Measurements from ENCODE around the gene COPS4. TPM values are rescaled to one million over a fixed set of nuclear protein-coding genes. Genes with fewer than 3 reads are reported as not detected.
A peak's percentile ranks its signal among the peaks of the same experiment; 100 is the strongest.
"Not testable (repeated sequence)": the region's sequence is repeated elsewhere in the genome, so short reads cannot be mapped to it uniquely, and the experiment has no call there.

The COPS4 gene
- total RNA-seq (2014; rRNA removed; shearing (Covaris generic)): 94.3 and 103 TPM in 2 replicates

DNA sequence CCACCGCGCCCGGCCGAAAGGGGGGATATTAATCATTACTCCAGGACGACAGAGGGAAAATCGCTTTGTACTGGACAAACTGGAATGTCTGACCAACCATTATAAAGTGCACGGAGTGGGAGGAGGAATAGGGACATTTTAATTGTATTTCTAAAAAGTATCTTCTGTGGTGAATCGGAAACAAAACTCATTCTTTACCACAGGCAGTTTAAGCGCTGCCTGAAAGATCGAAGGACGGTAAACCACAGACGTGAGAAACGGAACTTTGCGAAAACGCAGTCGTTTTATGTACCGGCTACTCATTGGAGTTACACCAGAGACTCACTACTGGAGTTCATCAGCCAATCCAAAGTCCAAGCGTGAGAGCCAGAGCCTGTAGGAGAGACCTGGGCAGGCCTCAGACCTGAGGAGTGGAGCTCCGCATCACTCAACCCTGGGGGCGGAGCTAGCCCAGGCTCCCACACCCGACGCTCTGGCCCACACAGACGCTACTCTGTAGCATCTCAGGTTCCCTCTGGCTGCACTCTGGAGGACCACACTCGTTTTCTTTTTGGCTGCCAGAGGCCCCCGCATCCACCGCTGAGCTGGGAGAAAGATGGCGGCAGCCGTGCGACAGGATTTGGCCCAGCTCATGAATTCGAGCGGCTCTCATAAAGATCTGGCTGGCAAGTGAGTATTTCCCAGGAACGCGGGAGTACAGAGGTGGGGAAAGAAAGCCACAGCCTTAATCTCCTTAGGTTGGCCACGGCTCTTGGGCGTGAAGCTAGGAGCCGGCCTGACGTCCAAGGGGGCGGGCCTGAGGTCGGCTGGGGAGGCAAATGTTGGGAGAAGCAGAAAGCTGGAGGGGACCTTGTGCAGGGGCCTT lies at the start of gene COPS4:
TSS of gene COPS4 (plus strand) at position 554 of the 865 bp plus-strand sequence. CDS start at position 596, 42 bp downstream.
- peak; percentile 99 for DNase-seq (ENCODE audit: low spot score)

DNA sequence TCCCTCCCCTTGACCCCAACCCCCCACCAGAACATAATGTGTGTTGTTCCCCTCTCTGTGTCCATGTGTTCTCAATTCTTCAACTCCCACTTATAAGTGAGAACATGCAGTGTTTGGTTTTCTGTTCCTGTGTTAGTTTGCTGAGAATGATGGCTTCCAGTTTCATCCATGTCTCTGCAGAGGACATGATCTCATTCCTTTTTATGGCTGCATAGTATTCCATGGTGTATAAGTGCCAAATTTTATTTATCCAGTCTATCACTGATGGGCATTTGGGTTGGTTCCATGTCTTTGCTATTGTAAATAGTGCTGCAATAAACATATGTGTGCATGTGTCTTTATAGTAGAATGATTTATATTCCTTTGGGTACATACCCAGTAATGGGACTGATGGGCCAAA lies 47.5 kb upstream of the COPS4 start:
- not testable (repeated sequence) for DNase-seq (ENCODE audit: low spot score)

DNA sequence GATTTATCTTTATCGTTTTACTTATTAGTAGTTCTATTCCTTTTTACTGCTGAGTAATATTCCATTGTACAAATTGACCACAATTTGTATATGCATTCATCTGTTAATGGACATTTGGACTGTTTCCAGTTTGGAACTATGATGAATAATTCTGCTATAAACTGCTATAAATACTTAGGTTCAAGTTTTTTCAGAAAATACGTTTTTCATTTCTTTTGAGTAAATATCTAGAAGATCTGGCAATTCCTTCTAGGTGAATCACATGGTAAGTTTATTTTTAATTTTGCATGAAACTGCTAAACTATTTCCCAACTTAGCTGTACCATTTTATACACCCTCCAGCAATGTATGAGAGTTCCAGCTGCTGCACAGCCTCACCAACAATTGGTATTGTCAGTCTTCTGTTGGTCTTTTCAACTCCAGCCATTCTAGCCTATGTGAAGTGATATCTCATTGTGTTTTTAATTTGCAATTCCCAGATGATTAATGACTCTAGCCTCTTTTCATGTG lies 46.6 kb upstream of the COPS4 start:
- no peak for DNase-seq (ENCODE audit: low spot score)

DNA sequence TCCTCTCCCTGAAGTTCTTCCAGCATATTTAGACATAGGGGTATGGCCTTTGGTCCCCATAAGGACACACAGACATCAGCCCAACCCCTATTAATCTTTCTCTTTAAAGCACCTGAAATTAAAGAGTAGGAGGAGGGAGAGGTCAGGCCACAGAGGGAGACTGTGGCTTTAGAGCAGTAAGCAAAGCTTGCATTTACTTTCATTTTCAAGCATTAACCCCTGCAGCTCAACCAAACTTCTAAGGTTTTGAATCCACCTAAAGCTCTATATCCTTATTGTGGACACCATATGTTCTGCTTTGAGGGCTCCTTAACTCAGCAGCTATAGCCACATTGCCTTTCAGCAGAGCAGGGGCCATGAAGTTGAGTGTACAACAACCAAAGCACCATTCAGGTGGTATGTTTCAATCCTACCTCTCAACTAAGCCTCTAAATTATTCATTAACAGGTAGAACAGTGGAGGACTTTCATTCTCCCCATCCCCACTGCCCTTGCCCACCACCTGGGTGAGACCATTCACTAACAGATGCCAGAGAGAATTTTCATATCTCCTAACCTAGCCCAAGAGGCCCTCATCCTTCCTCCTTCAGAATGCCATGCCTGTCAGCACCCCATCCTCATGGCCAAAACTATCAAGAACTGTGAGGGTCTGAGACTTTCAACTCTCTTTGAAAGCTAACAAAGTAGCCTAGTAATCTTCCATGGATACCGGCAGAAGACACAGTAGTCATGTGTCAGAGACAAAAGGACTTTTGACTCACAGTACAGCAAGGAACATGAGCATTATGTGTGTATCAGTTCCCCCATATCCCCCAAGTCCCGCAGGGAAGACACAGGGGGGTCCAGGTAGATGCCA lies 45.2 kb upstream of the COPS4 start:
- no peak for DNase-seq (ENCODE audit: low spot score)

DNA sequence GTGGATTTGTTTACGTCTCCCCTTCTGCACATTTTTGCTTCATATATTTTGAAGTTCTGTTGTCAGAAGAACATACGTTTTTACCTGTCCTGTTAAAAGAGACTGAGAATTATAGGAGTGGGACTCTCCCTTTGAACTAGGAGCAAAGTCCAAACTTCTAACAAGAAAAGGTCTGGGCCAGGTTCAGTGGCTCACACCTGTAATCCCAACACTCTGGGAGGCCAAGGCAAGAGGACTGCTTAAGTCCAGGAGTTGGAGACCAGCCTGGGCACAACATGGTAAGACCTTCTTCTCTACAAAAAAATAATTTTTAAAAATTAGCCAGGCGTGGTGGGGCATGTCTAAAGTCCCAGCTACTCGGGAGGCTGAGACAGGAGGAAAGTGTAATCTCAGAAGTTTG lies 40.1 kb upstream of the COPS4 start:
- DNase-seq (ENCODE audit: low spot score): no peak

DNA sequence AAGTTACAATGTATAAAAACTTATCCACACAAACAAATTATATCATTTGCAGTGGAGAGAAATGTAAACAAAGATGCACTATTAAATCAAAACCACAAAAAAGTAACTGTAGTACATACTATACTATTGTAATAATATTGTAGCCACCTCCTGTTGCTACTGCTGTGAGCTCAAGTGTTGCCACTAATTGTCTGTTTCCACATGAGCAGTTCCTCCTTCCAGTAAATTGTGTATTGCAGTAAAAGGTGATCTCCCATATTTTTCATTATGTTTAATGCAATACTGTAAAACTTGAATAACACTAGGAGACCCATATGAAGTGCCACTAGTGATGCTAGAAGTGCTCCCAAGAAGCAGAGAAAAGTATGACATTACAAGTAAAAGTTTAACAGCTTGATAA lies 36.1 kb upstream of the COPS4 start:
- no peak for DNase-seq (ENCODE audit: low spot score)

DNA sequence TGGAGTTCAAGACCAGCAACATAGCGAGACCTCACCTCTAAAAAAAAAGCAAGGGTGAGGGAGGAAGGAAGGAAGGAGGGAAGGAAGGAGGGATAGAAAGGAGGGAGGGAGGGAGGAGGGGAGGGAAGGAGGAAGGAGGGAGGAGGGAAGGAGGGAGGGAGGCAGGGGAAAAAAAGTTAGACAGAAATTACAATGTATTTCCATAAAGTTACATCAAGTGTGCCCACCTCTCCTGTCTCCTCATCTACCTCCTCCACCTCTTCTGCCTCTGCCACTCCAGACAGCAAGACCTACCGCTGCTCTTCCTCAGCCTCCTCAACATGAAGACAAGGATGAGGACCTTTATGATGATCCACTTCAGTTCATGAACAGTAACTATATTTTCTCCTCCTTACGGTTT lies 32.7 kb upstream of the COPS4 start:
- no peak for DNase-seq (ENCODE audit: low spot score)

DNA sequence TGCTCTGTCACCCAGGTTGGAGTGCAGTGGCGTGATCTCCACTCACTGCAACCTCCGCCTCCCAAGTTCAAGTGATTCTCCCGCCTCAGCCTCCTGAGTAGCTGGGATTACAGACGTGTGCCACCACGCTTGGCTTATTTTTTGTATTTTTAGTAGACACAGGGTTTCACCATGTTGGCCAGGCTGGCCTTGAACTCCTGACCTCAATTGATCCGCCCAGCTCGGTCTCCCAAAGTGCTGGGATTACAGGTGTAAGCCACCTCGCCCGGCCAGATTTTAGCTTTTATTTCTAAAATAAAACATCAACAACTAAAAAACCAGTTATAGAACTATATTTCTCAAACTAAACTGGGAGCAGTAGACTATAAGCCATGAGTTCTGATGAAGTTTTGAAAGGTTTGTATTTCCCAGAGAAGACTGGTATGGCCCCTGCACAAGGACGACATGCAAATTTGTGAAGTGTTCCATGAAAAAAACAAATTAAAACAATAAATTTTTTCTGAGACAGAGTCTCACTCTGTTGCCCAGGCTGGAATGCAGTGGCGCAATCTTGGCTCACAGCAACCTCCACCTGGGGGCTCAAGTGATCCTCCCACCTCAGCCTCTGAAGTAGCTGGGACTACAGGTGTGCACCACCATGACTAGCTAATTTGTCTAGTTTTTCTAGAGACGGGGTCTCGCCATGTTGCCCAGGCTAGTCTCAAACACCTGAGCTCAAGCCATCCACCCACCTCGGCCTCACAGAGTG lies 31.8 kb upstream of the COPS4 start:
- not testable (repeated sequence) for DNase-seq (ENCODE audit: low spot score)

DNA sequence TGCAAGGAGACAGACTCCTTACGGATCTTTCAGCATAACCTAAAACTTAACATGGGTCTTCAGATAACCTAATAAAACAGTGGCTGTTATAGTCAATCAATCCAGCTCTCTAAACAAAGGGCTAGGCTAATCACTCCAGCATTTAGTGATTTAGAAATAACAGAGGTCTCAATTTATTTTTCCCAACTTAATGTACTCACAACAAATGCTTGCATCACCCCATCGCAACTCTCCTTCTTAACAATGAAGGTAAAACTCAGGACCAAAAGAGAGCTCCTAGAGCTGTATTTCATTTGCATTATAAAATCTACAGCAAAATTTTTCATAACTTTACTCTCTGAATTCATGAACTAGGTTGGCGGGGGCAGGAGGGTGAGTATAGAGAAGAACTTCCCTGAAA lies 25.5 kb upstream of the COPS4 start:
- DNase-seq (ENCODE audit: low spot score): no peak

DNA sequence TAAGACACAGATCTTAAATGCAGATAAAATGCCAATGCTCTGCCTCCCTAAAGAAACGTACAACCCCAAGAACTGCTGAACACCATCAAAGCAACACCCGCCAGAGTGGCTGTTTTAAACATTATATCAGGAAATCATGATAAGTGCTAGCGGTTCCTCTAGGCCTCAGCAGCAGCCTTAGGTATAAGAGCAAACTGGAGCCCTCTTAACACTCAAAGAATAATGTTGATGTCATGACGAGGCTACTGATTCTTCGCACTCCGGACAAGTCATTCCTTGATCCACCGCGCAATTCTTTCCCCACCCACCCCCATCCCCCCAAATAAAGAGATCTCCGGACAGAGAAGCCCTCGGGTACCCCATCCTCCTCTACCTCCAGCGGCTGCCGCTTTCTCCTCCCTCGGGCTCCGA lies 24.9 kb upstream of the COPS4 start:
- peak; percentile 32 for DNase-seq (ENCODE audit: low spot score)

DNA sequence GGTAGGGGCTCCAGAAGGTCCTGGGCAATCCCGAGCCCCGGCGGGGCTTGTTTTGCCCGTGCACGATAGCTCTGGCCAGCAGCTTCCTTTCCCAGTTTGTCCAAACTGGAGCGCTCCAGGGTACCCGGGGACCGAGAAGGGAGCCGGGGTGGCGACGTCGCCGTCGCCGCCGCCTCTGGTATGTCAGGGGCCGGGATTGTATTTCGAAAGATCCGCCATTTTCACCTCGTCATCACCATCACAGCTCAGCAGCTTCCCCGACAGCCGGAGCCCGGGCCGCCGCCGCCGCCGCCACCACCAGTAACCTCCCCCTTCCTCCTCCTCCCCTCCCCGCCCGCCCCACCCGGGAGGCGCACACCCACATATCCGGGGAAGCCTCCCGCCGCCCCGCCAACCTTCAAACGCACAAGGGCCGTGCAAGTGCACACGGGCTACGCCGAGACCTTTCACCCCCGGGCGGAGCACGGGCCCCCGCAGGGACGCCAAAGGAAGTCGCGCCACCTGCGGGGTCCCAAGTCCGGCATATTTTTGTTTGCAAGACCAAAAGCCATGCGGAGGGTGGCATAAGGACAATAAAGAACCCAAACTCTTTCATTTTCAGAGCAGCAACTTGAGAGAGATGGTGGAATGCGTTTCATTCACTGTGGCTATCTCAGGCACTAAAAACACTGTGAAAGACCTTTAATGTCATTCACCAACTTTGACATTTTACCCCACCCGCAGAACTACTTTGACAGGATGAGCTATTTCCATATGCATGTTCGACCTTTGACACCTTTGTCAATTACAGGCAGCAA lies 24.3 kb upstream of the COPS4 start, which contains the start of gene LIN54:
TSS of gene LIN54 (minus strand) at position 302 of the 797 bp plus-strand sequence. CDS start 25,979 bp downstream, outside the sequence.
- peak; percentile 53 for DNase-seq (ENCODE audit: low spot score)

DNA sequence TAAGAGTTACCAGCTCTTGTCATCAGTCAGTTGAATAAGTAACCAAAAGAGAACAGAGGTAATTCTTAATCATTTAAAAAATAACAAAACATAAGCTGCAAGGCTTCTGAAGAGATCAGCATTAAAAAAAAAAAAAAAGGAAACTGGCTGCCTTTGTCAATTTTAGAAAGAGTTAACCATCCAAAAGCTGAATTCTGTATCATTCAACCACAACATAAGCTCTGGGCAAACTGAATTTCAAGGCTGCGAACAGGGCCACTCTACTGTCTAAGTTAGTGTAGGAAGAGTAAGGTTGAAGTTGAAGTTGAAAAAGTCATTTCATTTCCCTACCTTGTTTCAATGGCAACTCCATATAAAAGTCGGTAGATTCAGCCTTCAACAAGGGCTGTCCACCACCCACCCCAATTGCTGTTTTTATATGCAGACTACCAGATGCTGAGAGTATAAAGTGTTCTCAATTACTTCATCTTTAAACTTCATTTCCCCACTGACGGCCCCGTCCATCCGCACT lies 23.2 kb upstream of the COPS4 start:
- no peak for DNase-seq (ENCODE audit: low spot score)

DNA sequence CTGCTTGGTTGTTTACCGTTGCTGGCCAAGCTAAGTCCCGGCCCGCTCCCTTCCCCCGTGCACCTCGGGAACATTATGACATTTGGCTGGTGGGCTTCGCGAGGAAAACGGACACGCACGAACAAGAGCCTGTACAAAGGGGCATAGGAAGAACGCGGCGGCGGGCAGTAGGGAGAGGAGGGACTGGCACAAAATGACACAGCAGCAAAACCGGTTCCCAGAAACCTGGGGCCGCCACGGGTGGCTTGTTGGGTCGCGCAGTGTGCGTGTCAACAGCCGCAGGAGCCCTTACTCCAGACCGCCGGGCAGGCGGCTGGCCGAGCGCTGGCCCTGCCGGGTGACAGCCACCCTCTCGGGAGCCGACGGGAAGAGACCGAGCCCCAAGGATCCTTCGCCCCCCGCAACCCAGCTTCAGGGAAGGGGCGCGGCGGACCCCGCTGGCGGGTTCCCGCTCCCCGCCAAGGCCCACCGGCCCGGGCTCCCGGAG lies 22.7 kb upstream of the COPS4 start:
- DNase-seq (ENCODE audit: low spot score): no peak

DNA sequence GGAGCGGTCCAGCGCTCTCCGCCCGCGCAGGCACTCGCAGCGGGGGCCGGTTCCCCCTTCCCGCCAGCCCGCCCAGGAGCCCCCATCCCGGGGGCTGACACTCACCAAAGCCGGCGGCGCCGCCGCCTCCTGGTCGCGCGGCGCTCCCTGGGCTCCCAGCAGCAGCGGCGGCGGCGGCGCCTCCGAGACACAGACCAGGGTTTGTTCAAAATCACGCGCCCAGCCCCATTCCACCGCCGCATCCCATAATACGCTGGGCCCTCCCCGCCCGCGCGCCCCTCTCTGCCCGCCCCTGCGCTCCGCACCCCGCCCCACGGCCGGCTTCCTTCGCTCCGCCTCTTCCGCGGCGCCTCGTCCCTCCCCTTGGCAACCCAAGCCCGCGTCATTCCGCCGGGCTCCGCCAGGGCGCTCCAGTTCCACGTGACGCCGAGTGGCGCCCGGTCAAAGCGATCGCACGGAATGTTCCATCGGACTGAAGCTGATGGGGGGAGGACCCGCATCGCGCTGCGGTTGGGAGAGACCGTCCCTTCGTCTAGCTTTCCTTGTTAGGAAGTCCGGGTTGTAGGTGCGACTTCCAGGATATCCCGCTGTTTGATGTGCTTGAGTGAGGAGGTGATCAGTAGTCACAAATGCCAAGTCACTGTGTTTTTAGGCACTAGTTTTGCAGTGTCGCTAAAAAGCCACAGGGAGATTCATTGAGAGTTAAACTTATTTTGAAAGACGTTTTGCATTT lies 22.1 kb upstream of the COPS4 start:
- DNase-seq (ENCODE audit: low spot score): peak; percentile 92

DNA sequence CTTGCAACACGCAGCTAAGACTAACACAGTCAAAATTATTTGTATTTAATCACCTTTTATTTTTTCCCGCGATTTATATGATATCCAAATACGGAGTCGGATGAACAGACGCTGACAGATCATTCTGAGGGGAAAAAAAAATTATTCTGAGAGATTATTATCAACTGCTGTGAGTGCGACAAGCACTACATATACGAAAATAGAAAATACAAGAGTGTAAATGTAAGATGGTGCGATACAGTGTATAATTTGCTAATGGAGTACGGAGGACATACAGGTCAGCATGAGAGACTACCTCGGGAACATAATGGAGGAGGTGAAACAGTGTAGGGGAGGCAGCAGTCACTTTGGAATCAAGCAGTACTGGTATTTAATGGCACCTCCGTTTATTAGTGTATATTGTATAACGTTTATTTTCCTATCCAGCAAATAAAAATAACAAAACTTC lies 21.5 kb upstream of the COPS4 start:
- no peak for DNase-seq (ENCODE audit: low spot score)

DNA sequence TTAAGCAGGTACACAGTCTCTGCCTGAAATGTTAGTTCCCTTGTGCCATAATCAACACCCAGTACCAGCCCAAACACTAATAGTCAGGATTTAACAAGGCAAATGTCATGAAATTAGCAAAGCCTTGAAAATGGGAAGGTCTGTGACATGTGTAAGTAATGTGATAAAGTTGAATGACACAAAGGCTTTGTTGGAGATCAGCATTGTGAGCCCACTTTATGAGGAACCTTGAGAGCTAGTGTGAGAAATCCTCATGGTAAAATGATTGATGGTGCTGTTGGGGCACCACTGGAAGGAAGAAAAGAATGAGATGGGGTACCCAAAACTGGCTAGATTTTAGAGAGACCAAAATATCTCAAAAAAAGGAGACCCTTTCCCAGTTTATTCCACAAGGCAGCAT lies 21.1 kb upstream of the COPS4 start:
- DNase-seq (ENCODE audit: low spot score): no peak

DNA sequence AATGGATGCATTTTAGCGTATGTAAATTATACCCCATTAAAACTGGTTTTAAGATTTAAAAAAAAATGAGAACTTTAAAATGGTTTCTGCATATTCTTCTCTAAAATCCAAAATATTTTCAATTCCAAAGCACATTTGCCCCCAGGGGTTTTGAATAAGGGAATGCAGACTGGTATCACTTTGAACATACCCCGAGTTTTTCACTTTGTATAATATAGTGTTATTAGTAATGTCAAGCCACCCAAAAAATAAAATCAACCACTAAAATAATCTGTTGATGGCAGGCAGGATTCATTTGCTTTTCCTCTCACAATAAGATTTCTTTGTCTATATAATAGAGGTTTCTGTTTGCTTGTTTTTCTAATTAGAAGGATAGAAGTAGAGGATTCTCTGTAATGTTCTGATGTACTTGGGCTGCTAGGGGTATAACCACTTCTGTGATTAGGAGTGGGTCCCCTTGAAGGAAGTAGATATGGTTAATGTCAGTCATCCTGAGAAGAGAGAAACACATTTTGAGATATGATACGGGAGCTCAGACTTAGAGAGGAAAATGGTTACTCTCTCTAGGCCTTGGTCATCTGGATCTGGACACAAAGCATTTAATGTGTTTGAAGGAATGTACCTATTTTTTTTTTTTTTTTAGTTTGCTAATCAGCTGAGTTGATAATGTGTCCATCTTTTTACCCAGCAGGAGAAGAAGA lies 15.0 kb upstream of the COPS4 start:
- DNase-seq (ENCODE audit: low spot score): no peak

DNA sequence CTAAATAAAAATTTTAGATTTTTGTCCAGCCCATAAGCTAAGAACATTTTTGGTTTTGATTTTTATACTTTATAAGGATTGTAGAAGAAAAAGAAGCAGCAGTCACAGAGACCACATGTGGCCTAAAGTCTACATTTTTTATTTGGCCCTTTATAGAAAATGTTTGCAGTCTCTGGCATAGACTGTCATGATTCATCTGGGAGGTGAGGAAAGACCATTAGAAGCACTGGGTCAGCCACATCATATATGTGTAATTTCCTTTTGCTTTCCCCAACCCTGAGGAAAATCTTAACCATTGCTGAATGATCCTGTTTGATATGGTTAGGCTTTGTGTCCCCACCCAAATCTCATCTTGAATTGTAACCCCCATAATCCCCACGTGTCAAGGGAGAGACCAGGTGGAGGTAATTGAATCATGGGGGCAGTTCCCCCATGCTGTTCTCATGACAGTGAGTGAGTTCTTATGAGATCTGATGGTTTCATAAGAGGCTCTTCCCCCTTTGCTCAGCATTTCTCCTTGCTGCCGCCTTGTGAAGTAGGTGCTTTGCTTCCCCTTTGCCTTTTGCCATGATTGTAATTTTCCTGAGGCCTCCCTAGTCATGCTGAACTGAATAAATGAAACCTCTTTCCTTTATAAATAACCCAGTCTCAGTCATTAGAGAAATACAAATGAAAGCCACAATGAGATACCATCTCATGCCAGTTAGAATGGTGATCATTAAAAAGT lies 12.1 kb upstream of the COPS4 start:
- no peak for DNase-seq (ENCODE audit: low spot score)

Measured in A172 (cell line).